Measurements from ENCODE around the gene SNRPN.

DNA sequence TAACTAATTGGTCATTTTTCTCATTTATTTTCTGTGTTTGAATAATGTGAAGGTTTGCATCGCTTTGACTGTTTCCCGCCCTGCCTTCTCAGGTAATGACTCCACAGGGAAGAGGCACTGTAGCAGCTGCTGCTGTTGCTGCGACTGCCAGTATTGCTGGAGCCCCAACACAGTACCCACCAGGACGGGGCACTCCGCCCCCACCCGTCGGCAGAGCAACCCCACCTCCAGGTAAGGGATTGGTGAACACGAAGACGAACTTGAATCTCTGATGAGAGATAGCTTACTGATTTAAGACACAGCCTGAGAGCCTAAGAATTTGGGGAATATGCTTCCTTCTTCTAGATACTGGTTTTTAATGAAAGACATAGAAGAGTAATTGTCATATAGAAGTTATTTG, 22.9 kb downstream of the SNRPN start:
- TF ChIP-seq, protein P1, sequence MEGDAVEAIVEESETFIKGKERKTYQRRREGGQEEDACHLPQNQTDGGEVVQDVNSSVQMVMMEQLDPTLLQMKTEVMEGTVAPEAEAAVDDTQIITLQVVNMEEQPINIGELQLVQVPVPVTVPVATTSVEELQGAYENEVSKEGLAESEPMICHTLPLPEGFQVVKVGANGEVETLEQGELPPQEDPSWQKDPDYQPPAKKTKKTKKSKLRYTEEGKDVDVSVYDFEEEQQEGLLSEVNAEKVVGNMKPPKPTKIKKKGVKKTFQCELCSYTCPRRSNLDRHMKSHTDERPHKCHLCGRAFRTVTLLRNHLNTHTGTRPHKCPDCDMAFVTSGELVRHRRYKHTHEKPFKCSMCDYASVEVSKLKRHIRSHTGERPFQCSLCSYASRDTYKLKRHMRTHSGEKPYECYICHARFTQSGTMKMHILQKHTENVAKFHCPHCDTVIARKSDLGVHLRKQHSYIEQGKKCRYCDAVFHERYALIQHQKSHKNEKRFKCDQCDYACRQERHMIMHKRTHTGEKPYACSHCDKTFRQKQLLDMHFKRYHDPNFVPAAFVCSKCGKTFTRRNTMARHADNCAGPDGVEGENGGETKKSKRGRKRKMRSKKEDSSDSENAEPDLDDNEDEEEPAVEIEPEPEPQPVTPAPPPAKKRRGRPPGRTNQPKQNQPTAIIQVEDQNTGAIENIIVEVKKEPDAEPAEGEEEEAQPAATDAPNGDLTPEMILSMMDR (IDR thresholded peaks at IDR 0.05), result no peak
- TF ChIP-seq POLR2A (IDR thresholded peaks at IDR 0.05), result no peak

All from right lobe of liver (tissue), 4 donors.